Sigmoid colon (tissue), 4 donors: ENCODE measurements around the gene GNG13.

Experiments
- EP300 ChIP-seq, 4 donors: sonication (generic); formaldehyde crosslinking; IDR thresholded peaks; one replicate each; pipeline ENCODE4 v1.6.1; 2017; ENCODE audit warnings: antibody characterized with exemption in 4 of 4
- POLR2A ChIP-seq, 2 donors: fragments of 450-650 bp; IDR thresholded peaks; one replicate each; pipeline ENCODE4 v1.6.1; 2016; ENCODE audit warnings: antibody characterized with exemption in 2 of 2, mild to moderate bottlenecking in 2 of 2, moderate library complexity in 2 of 2
- POLR2AphosphoS5 ChIP-seq, 4 donors: sonication (generic); formaldehyde crosslinking; IDR thresholded peaks; one replicate each; pipeline ENCODE4 v1.6.1; 2017; ENCODE audit warnings: antibody characterized with exemption in 4 of 4
- TF ChIP-seq, protein P1 (sequence below), 4 experiments: fragments of 450-650 bp in 3 of 4; fragments of 200-600 bp in 1 of 4; IDR thresholded peaks; one replicate each; pipeline ENCODE4 v1.5.1; 2016 to 2019; ENCODE audit warnings: antibody characterized with exemption in 4 of 4, mild to moderate bottlenecking in 3 of 4, moderate library complexity in 2 of 4

DNA sequence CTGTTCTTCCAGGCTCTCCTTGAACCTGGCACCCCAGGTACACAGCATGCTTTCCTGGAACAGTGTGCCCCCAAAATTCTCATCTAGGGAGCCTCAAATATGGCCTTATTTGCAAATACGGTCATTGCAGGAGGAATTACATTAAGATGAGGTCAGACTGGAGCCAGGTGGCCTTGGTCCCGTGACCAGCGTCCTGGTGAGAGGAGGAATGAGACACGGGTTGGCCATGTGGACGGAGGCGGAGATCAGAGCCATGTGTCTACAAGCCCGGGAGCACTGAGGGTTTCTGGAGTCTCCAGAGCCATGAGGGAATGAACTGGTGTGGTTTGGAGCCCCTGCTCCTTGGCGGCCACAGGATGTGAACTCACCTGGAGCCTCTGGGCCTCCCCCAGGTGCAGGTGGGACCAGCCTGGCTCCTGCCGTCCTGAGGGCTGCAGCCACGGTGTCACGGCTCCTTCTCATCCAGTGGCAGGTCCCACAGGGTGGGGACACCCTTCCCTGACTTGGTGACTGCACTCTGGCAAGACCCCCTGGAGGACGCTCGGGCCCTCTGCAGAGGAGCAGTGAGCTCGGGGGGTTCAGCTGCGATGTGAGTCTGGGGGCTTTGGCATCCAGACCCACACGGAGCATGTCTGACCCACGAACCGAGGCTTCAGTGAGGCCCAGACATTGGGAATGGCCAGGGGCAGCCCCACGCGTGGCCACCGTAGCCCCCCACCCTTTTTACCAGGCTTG lies 21.8 kb upstream of the GNG13 start:
- TF ChIP-seq, protein P1, sequence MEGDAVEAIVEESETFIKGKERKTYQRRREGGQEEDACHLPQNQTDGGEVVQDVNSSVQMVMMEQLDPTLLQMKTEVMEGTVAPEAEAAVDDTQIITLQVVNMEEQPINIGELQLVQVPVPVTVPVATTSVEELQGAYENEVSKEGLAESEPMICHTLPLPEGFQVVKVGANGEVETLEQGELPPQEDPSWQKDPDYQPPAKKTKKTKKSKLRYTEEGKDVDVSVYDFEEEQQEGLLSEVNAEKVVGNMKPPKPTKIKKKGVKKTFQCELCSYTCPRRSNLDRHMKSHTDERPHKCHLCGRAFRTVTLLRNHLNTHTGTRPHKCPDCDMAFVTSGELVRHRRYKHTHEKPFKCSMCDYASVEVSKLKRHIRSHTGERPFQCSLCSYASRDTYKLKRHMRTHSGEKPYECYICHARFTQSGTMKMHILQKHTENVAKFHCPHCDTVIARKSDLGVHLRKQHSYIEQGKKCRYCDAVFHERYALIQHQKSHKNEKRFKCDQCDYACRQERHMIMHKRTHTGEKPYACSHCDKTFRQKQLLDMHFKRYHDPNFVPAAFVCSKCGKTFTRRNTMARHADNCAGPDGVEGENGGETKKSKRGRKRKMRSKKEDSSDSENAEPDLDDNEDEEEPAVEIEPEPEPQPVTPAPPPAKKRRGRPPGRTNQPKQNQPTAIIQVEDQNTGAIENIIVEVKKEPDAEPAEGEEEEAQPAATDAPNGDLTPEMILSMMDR (IDR thresholded peaks at IDR 0.05) = no peak
- TF ChIP-seq EP300 (IDR thresholded peaks at IDR 0.05) (no peak), POLR2AphosphoS5 (IDR thresholded peaks at IDR 0.05) (no peak), POLR2A (IDR thresholded peaks at IDR 0.05) (no peak)
